Inferior parietal cortex (tissue), 1 donor: ENCODE data around the gene SF3B6.
"Not testable (repeated sequence)": the region's sequence is repeated elsewhere in the genome, so short reads cannot be mapped to it uniquely, and the experiment has no call there.

ENCODE experiments used
- DNase-seq: peaks from one replicate; pipeline ENCODE4 v3.0.0-alpha.2; 2016; ENCODE audit errors: extremely low spot score

Gene SF3B6

GRCh38 chr2:24093270-24093669, 17.1 kb upstream of the SF3B6 start:
- DNase-seq, result not testable (repeated sequence)

DNA sequence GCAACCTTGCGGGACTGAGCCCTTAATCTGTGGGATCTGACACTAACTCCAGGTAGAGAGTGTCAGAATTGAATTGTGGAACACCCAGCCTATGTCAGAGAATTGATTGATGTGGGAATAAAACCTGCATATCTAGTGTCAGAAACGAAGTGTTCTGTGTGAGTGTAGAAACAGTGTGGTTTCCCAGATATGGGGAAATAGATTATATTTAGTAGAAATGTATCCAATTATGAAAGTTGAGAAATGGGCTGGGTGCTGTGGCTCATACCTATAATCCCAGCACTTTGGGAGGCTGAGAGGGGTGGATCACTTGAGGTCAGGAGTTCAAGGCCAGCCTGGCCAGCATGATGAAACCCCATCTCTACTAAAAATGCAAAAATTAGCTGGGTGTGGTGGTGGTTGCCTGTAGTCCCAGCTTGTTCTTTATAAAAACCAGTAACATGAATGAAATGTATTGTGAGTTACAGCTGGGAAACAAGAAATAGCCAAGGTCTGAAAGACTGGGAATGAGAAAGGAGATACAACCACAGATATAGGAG, 12.8 kb upstream of the SF3B6 start:
- DNase-seq, result no peak

DNA sequence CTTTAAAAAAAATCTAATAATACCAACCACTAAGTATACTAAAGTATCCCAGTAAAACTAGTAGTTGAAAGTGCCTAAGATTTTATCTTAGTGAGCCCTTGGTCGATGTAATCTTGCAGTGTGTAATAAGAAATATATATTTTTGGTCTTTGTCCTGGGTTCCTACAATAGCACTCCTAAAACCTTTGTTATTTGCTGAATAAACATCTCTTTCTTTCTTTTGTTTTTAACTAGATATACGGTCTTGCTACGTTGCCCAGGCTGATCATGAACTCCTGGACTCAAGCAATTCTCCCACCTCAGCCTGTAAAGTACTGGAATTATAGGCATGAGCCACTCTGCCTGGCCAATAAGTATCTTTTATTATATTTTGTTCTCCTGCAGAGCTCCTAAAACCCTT, 10.9 kb upstream of the SF3B6 start:
- DNase-seq, result no peak

DNA sequence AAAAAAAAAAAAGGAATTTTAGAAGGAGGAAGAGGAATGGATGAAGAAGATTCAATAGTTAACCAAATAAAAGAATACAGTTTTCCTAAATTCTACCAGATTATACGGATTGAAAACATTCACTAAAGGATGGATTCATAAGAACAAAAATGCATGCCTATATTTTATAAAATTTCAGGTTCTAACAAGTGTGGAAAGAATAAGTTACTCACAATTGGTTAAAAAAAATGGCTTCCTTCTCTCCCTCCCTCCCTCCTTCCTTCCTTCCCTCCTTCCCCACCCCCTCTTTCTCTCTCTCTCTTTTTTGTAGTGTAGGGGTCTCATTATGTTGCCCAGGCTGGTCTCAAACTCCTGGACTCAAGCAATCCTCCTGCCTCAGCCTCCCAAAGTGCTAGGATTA, 10.1 kb upstream of the SF3B6 start:
- no peak for DNase-seq

DNA sequence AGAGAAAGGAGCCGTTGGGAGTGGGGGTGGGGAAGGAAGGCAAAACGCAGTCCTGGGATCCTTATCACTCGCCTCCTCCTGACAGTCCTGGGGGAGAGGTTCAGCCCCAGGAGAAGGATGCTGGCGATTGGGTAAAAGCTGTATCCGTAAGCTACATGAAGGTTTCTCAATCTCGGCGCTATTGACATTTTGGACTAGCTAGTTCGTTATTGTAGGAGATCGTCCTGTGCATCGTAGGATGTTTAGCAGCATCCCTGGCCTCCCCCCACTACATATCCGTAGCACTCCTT, 9.0 kb upstream of the SF3B6 start:
- DNase-seq, result no peak

GRCh38 chr2:24084386-24085199, 8.5 kb upstream of the SF3B6 start, which contains the start of gene TP53I3:
Gene TP53I3, minus strand, starts transcription at chr2:24084834. Its CDS starts 508 bp downstream, at chr2:24084326.
- peak; percentile 72 for DNase-seq

- peak; percentile 50 for DNase-seq
Observed at GRCh38 chr2:24083567-24084385, 7.7 kb upstream of the SF3B6 start.

GRCh38 chr2:24082787-24083566, 6.9 kb upstream of the SF3B6 start:
- no peak for DNase-seq

DNA sequence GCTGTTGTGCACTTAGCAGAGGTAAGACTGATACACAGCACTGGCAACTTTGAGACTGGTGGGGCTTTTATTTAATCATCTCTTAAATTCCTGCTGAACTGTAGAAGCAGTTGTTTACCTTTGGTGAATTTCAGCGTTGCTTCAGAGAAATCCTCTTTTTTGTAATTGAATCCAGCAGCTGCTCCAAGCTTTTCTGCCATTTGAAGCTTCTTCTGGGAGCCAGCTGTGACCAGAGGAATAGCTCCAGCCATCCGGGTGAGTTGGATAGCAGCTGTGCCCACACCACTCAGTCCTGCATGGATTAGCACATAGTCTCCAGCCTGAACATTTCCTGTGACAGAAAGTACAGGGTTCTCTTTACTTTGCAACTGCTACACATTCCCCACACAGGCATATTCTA, 4.6 kb upstream of the SF3B6 start:
- DNase-seq, result no peak

GRCh38 chr2:24077879-24078278, 1.8 kb upstream of the SF3B6 start:
- no peak for DNase-seq

DNA sequence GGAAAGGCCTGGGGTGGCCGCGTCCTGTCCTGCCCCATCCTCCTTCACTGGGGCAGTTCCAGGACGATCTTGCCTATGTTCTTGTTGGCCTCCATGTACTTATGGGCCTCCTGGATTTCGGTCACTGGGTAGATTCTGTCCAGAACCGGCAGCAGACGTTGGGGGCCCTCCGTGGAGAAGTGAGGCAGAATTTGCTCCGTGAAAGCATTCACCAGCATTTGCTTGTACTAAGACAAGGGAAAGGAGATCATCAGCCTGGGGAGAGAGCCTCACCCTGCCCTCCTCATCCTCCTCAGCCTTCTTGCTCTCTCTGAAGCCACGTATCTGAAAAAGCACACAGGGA, 1.4 kb upstream of the SF3B6 start:
- DNase-seq, result peak; percentile 8

DNA sequence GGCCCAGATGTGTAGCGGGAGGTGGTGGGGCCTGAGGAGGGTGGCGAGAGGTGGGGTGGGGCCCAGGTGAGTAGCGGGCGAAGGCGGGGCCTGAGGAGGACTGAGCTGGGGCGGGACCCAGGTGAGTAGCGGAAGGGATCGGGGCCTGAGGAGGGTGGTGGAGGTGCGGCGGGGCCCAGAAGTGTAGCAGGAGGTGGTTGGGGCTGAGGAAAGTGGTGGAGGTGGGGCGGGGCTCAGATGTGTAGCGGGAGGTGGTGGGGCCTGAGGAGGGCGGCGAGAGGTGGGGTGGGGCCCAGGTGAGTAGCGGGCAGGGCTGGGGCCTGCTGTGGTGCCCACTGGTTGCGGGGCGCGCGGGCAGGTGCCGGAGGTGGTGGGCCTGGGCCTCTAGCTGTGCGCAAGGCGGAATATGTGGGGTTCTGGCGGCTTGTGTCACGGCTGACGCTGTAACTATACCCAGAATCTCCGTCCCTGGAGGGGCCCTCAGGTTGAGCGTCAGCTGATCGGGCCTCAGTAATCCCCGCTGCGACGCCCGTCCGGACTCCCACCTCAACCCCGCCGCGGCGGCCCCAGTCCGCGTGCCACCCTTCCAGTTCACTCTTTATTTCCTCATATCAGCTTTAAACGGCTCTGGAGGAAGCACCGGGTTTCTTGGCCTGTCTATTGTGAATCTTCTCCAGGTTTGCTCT, 866 bp upstream of the SF3B6 start:
- DNase-seq, result peak; percentile 25

GRCh38 chr2:24075259-24075658, 867 bp downstream of the SF3B6 start:
- DNase-seq, result no peak

DNA sequence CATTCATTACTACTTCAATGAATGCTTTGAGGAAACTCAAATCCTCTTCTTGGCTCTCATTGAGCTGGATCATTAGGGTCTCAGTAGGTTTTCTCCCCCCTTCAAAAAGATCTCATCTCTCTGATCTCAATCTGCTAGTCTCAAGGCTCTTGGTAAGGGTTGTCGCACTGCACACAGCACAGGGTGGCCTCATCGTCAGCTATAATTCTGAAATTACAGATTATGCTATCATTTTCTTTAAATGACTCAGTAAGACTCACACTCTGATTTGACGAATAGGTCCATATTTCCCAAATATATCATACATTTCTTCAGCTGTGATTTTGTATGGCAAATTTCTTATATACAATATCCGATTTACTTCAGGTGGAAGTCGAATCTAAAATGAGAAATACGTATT, 2.3 kb downstream of the SF3B6 start:
- no peak for DNase-seq

DNA sequence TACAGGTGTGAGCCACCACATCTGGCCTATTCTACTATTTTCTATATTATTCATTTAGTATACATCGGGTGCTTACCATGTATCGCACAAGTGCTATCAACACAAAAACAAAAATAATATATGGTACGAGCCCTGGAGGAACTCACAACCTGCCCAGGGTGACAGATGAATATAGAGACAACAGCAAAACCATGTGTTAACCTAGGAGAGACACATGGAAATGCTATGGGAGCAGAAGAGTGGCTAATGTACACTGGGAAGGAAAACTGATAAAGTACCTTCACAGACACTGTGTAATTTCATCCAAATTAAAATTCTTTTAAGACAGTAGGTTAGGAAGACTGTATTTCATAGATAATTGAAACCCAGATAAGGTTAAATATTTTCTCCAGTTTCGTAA, 3.9 kb downstream of the SF3B6 start:
- no peak for DNase-seq

DNA sequence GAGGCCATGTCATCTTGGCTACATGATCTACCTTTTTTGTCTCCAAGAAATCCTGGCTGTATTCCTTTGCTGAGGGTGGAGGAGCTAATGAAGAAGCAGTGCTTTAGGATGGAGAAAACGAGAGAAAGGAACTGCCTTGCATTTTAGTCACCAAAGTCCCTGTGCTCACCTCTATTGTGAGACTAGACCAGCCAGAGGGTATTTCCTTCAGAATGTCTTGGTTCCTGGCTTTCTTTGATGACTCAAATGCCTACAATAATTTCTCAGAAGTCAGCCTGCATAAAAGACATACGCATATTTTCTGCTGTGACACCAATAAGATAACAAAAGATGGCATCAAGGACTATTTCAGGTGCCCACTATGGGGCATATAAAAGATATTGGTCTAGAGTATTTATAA, 10.8 kb downstream of the SF3B6 start:
- DNase-seq, result no peak

DNA sequence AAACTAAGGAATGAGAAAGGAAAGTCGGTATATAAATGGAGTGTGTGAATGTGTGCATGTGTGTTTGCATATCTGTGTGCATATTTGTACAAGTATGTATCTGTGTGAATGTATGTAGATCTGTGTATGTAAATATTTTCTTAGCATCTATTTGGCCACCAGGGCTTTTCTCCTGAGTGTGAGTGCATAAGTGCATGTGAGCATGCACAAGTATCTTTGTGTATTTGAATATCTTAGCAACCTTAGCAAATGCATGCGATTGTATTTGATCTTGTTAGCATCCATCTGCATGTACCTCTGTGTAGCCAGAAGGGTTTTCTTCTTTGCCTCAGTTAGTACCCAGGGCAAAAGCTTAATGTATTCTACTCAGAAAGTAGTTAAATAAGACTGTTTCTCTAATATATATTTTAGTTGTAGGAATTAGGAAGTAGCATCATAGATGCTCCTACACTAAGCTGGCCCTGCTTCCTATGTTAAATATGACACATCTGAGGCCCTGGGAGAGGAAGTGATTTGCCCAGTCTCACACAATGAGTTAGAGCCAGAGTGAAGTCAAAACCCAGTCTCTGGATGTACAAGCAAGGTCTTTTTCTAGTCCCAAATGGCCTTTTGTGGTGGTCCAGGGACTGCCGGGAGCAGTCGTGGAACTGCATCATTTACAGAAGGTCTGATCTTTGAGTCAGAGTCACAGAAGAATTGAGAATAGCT, 17.4 kb downstream of the SF3B6 start:
- DNase-seq, result no peak

GRCh38 chr2:24055750-24056149, 20.4 kb downstream of the SF3B6 start:
- no peak for DNase-seq

DNA sequence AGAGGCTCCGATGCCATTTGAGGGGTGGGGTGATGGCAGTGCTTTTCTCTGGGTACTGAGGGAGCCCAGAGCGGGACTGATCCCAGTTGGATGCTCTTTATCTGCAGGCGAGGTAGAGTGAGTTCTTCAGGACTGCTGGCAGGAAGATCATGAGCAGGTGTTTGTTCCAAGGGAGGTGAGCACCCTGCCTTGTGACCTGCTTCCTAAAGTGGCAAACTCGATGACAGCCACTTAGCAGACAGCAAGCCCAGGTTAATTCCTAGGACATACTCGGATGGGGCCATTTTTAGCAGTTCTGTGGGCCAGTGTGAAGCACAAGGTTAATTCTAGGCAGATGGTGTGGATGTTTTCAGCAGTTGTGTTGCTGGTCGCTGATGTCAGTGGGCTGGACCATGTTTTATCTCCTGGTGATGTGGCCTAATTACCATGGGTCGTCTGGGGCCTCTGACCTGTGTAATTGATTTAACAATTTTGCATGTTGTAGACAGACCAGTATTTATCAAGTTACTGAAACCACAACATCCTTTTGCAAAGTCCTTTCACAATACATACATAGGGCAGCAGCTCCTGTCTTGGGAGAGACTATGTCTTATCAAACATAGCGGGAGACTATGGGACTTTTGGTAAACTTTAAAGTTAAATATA, 21.6 kb downstream of the SF3B6 start:
- DNase-seq, result no peak

- no peak for DNase-seq
Observed at GRCh38 chr2:24052951-24053350, 23.2 kb downstream of the SF3B6 start.

DNA sequence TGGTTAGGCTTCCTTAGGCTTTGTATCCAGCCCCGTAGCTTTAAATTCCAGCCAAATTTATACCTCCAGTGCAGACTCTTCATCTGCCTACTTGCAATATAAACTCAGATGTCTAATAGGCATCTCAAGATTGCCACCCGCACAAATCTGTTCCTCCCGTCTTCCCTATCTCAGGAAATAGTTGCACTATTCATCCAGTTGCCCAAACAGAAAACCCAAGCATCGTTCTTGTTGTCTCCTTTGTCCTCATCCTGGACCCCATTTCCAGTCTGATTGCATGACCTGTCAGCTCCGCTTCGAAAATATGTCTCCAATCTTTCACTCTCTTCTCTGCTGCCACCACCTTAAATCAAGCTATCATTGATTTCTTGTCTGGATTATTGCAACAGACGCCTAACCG, 24.3 kb downstream of the SF3B6 start:
- DNase-seq, result peak; percentile 17
